ENCODE data around the gene RPL31. TPM values are rescaled to one million over a fixed set of nuclear protein-coding genes. Genes with fewer than 3 reads are reported as not detected.

RPL31 gene
- total RNA-seq, 1 donor from 2014 or later = 1,065 TPM

GRCh38 chr2:101037161-101037755 lies 35.2 kb downstream of the RPL31 start:
- peaks cover 14% of the 10 kb centered on the region for H3K4me1 ChIP-seq
- H3K4me3 ChIP-seq = no peak overlapping the region
- no peak for ATAC-seq
- H3K27me3 ChIP-seq (ENCODE audit: low read depth) = no peaks in the 10 kb centered on the region
- H3K27ac ChIP-seq = no peak overlapping the region
- no peak for TF ChIP-seq CTCF (IDR thresholded peaks at IDR 0.05)
- H3K9me3 ChIP-seq = no peaks in the 10 kb centered on the region
- peaks cover 82% of the 10 kb centered on the region for H3K36me3 ChIP-seq
- no peak for DNase-seq
- intact Hi-C loops (cut with DNase I) = no loop called here

GRCh38 chr2:101038455-101039255 lies 36.6 kb downstream of the RPL31 start:
- peak; percentile 38 to 42 for ATAC-seq
- TF ChIP-seq CTCF (IDR thresholded peaks at IDR 0.05) = peak; percentile 38

GRCh38 chr2:101040072-101040471 lies 38.0 kb downstream of the RPL31 start:
- Histone ChIP-seq H3K36me3 (peaks cover 64% of the 10 kb centered on the region), H3K4me3 (no peak overlapping the region), H3K27me3 (ENCODE audit: low read depth) (no peaks in the 10 kb centered on the region), H3K4me1 (peaks cover 14% of the 10 kb centered on the region), H3K9me3 (no peaks in the 10 kb centered on the region), H3K27ac (no peak overlapping the region)
- intact Hi-C loops (cut with DNase I) = no loop called here
- ATAC-seq (no peak), DNase-seq (no peak)
- no peak for TF ChIP-seq CTCF (IDR thresholded peaks at IDR 0.05)

More at GRCh38 chr2:101038455-101039255, 36.6 kb downstream of the RPL31 start:
- no peak overlapping the region for H3K27ac ChIP-seq
- intact Hi-C loops (cut with DNase I) = no loop called here
- no peak for DNase-seq
- peaks cover 69% of the 10 kb centered on the region for H3K36me3 ChIP-seq
- H3K27me3 ChIP-seq (ENCODE audit: low read depth) = no peaks in the 10 kb centered on the region
- H3K4me1 ChIP-seq = peaks cover 14% of the 10 kb centered on the region
- H3K4me3 ChIP-seq = no peak overlapping the region
- H3K9me3 ChIP-seq = no peaks in the 10 kb centered on the region

GRCh38 chr2:101040761-101041160 lies 38.7 kb downstream of the RPL31 start:
- Histone ChIP-seq H3K27ac (no peak overlapping the region), H3K4me3 (no peak overlapping the region), H3K4me1 (peaks cover 14% of the 10 kb centered on the region), H3K36me3 (peaks cover 57% of the 10 kb centered on the region), H3K27me3 (ENCODE audit: low read depth) (no peaks in the 10 kb centered on the region), H3K9me3 (no peaks in the 10 kb centered on the region)
- DNase-seq (no peak), ATAC-seq (no peak)
- intact Hi-C loops (cut with DNase I) = no loop called here
- TF ChIP-seq CTCF (IDR thresholded peaks at IDR 0.05) = no peak

GRCh38 chr2:101041413-101041812 lies 39.3 kb downstream of the RPL31 start:
- ATAC-seq = peak in 1 of 2 donors; percentile 48
- H3K4me3 ChIP-seq = no peak overlapping the region
- H3K9me3 ChIP-seq = no peaks in the 10 kb centered on the region
- no peak overlapping the region for H3K27ac ChIP-seq
- H3K4me1 ChIP-seq = peaks cover 14% of the 10 kb centered on the region
- intact Hi-C loops (cut with DNase I) = no loop called here
- no peaks in the 10 kb centered on the region for H3K27me3 ChIP-seq (ENCODE audit: low read depth)
- no peak for DNase-seq
- peaks cover 53% of the 10 kb centered on the region for H3K36me3 ChIP-seq
- no peak for TF ChIP-seq CTCF (IDR thresholded peaks at IDR 0.05)

All from lower lobe of right lung (tissue), 2 donors.